Left ventricle myocardium inferior (tissue), 1 donor: ENCODE results near the gene CUX1. TPM values are rescaled to one million over a fixed set of nuclear protein-coding genes. Genes with fewer than 3 reads are reported as not detected.
A peak's percentile ranks its signal among the peaks of the same experiment; 100 is the strongest.

Experiments used
- DNase-seq: peaks from one replicate; pipeline ENCODE4 v3.0.0-alpha.2; 2020
- H3K27ac ChIP-seq: fragments of 200-600 bp; replicated peaks from 2 replicates; pipeline ENCODE4 v1.8.0; 2021
- H3K27me3 ChIP-seq: fragments of 200-600 bp; 2 replicates; pipeline ENCODE4 v1.8.0; 2021; ENCODE audit warnings: low read depth
- H3K36me3 ChIP-seq: fragments of 200-600 bp; 2 replicates; pipeline ENCODE4 v1.8.0; 2021
- H3K4me1 ChIP-seq: fragments of 200-600 bp; 2 replicates; pipeline ENCODE4 v1.8.0; 2021
- H3K4me3 ChIP-seq: fragments of 200-600 bp; 2 replicates; pipeline ENCODE4 v1.8.0; 2021; ENCODE audit warnings: mild to moderate bottlenecking, moderate library complexity
- H3K9me3 ChIP-seq: fragments of 200-600 bp; replicated peaks from 2 replicates; pipeline ENCODE4 v1.8.0; 2021
- CTCF ChIP-seq: fragments of 200-600 bp; IDR thresholded peaks from 2 replicates; pipeline ENCODE4 v1.8.0; 2021; ENCODE audit warnings: antibody characterized with exemption, mild to moderate bottlenecking, borderline replicate concordance
- intact Hi-C: fragments of 100-400 bp; cut with micrococcal nuclease; formaldehyde crosslinking; loops from one replicate; pipeline ENCODE4 v1.11.0; 2022
- total RNA-seq: library from RNA; stranded (reverse); fragmentation: NEBNext Ultra II Directional; extraction: Animal tissue kit (Norgen Biotek cat#: 25700); gene quantifications from one replicate; pipeline ENCODE4 v1.2.1, GENCODE V29; 2021
- donor health status: DM: no; HTN: yes; CAD: no; lungs with severe emphysema.

Gene CUX1
- total RNA-seq, 1 donor from 2014 or later, result 125 TPM

GRCh38 chr7:101814991-101815825 is 2.2 kb upstream of the CUX1 start:
- Histone ChIP-seq H3K27ac (peak overlapping the region; percentile 82), H3K4me1 (peaks cover 51% of the 10 kb centered on the region), H3K27me3 (no peaks in the 10 kb centered on the region), H3K4me3 (peak overlapping the region; percentile 92), H3K36me3 (no peaks in the 10 kb centered on the region), H3K9me3 (no peaks in the 10 kb centered on the region)
- DNase-seq, result peak; percentile 29
- peak; percentile 62 for TF ChIP-seq CTCF
- intact Hi-C loops, result loop anchor here (5.0 kb wide), 3 partner anchors 42 to 292 kb away; no protein-coding TSS in a partner anchor

- peak overlapping the region; percentile 92 for H3K4me3 ChIP-seq
- intact Hi-C loops, result loop anchor here (5.0 kb wide), 1 partner anchor 41 kb away; no protein-coding TSS in a partner anchor
- H3K4me1 ChIP-seq, result peaks cover 59% of the 10 kb centered on the region
- H3K36me3 ChIP-seq, result no peaks in the 10 kb centered on the region
- no peaks in the 10 kb centered on the region for H3K27me3 ChIP-seq
- H3K9me3 ChIP-seq, result no peaks in the 10 kb centered on the region
- TF ChIP-seq CTCF, result peak; percentile 33
- peak; percentile 80 for DNase-seq
- H3K27ac ChIP-seq, result peak overlapping the region; percentile 82
Observed at GRCh38 chr7:101815826-101816594, 1.4 kb upstream of the CUX1 start.

GRCh38 chr7:101816595-101817470 is 593 bp upstream of the CUX1 start:
- Histone ChIP-seq H3K9me3 (no peaks in the 10 kb centered on the region), H3K4me3 (peak overlapping the region; percentile 92), H3K27ac (peak overlapping the region; percentile 75), H3K4me1 (peaks cover 59% of the 10 kb centered on the region), H3K36me3 (no peaks in the 10 kb centered on the region), H3K27me3 (no peaks in the 10 kb centered on the region)
- intact Hi-C loops, result loop anchor here (5.0 kb wide), 1 partner anchor 40 kb away; no protein-coding TSS in a partner anchor
- DNase-seq, result peak; percentile 51
- TF ChIP-seq CTCF, result no peak

- no peaks in the 10 kb centered on the region for H3K9me3 ChIP-seq
- H3K27ac ChIP-seq, result peak overlapping the region; percentile 75
- H3K27me3 ChIP-seq, result no peaks in the 10 kb centered on the region
- intact Hi-C loops, result loop anchor here (5.0 kb wide), 1 partner anchor 39 kb away; no protein-coding TSS in a partner anchor
- no peak for DNase-seq
- no peaks in the 10 kb centered on the region for H3K36me3 ChIP-seq
- peaks cover 74% of the 10 kb centered on the region for H3K4me1 ChIP-seq
- TF ChIP-seq CTCF, result no peak
- peak overlapping the region; percentile 92 for H3K4me3 ChIP-seq
Observed at GRCh38 chr7:101818287-101819071, 1.1 kb downstream of the CUX1 start.
